Prostate gland (tissue), 2 donors: Measurements from ENCODE around the gene MBD3L5. TPM values are rescaled to one million over a fixed set of nuclear protein-coding genes. Genes with fewer than 3 reads are reported as not detected.

Experiments
- DNase-seq: peaks from one replicate; pipeline ENCODE4 v3.0.0-alpha.2; 2019; ENCODE audit warnings: low spot score
- H3K27ac ChIP-seq, 2 donors: fragments of 200-600 bp; sonication (generic); 2 replicates each; pipeline ENCODE4 v1.5.1; 2017 to 2019
- H3K27me3 ChIP-seq: fragments of 200-600 bp; sonication (generic); replicated peaks from 2 replicates; pipeline ENCODE4 v1.5.1; 2019; ENCODE audit not compliant: insufficient read depth
- H3K36me3 ChIP-seq, 2 donors: fragments of 200-600 bp; sonication (generic); 1 replicate in 1 of 2; 2 replicates in 1 of 2; pipeline versions ENCODE4 v1.5.1 to v1.8.1; 2017 to 2019
- H3K4me1 ChIP-seq: fragments of 200-600 bp; sonication (generic); replicated peaks from 2 replicates; pipeline ENCODE4 v1.5.1; 2019
- H3K4me3 ChIP-seq, 2 donors: fragments of 200-600 bp; sonication (generic); 2 replicates each; pipeline ENCODE4 v1.5.1; 2017 to 2019
- H3K9me3 ChIP-seq: fragments of 200-600 bp; sonication (generic); 2 replicates; pipeline ENCODE4 v1.5.1; 2017
- CTCF ChIP-seq, 4 experiments: fragments of 200-600 bp in 2 of 4; fragments of 450-650 bp in 2 of 4; sonication (generic) in 2 of 4; IDR thresholded peaks; 1 replicate in 3 of 4; 2 replicates in 1 of 4; pipeline ENCODE4 v1.5.1; 2016 to 2019; ENCODE audit warnings: antibody characterized with exemption in 4 of 4, mild to moderate bottlenecking in 2 of 4, moderate library complexity in 2 of 4
- POLR2A ChIP-seq: fragments of 450-650 bp; IDR thresholded peaks from one replicate; pipeline ENCODE4 v1.6.1; 2016; ENCODE audit warnings: antibody characterized with exemption, mild to moderate bottlenecking
- POLR2AphosphoS5 ChIP-seq: sonication (generic); formaldehyde crosslinking; IDR thresholded peaks from one replicate; pipeline ENCODE4 v1.6.1; 2017; ENCODE audit warnings: antibody characterized with exemption
- WGBS: methylation state at CpG from one replicate; pipeline ENCODE4 v1.1.5; 2018; 5-methylcytosine and 5-hydroxymethylcytosine counted together
- intact Hi-C: fragments of 100-400 bp; cut with DNase I; formaldehyde crosslinking; loops from one replicate; pipeline ENCODE4 v1.14.2; 2022
- total RNA-seq, 2 donors: library from RNA; depleted of rRNA; stranded (reverse); fragments of >200 nt; gene quantifications; one replicate each; pipeline ENCODE4 v1.1.0, GENCODE V29; 2016

The MBD3L5 gene
- total RNA-seq, 2 donors from 2014 or later = not detected

GRCh38 chr19:6996810-6997209 is 33.6 kb upstream of the MBD3L5 start:
- intact Hi-C loops = no loop called here
- no peak for DNase-seq
- Histone ChIP-seq H3K36me3 (no peaks in the 10 kb centered on the region), H3K9me3 (no peaks in the 10 kb centered on the region), H3K27me3 (peaks cover 2% of the 10 kb centered on the region), H3K4me1 (no peaks in the 10 kb centered on the region), H3K27ac (no peak overlapping the region), H3K4me3 (no peak overlapping the region)
- no peak for TF ChIP-seq POLR2A
- no peak for TF ChIP-seq POLR2AphosphoS5
- no peak for TF ChIP-seq CTCF (IDR thresholded peaks at IDR 0.05)
- WGBS = 71% methylated on average over 4 of the region's 4 CpGs

GRCh38 chr19:6997679-6998445 is 32.5 kb upstream of the MBD3L5 start:
- DNase-seq = no peak
- WGBS = 86% methylated on average over 15 of the region's 15 CpGs
- Histone ChIP-seq H3K9me3 (no peaks in the 10 kb centered on the region), H3K27me3 (peaks cover 2% of the 10 kb centered on the region), H3K36me3 (no peaks in the 10 kb centered on the region), H3K4me1 (no peaks in the 10 kb centered on the region), H3K27ac (no peak overlapping the region), H3K4me3 (no peak overlapping the region)
- no peak for TF ChIP-seq POLR2A
- intact Hi-C loops = no loop called here

GRCh38 chr19:6999933-7000332 is 30.4 kb upstream of the MBD3L5 start:
- intact Hi-C loops = no loop called here
- WGBS = 79% methylated on average over 7 of the region's 7 CpGs
- Histone ChIP-seq H3K4me1 (no peaks in the 10 kb centered on the region), H3K36me3 (no peaks in the 10 kb centered on the region), H3K4me3 (no peak overlapping the region), H3K27ac (no peak overlapping the region), H3K27me3 (peaks cover 2% of the 10 kb centered on the region), H3K9me3 (no peaks in the 10 kb centered on the region)
- no peak for DNase-seq
- TF ChIP-seq CTCF (IDR thresholded peaks at IDR 0.05) = no peak
- no peak for TF ChIP-seq POLR2A
- TF ChIP-seq POLR2AphosphoS5 = no peak

GRCh38 chr19:7000333-7000732 is 30.0 kb upstream of the MBD3L5 start:
- no peaks in the 10 kb centered on the region for H3K9me3 ChIP-seq
- H3K4me3 ChIP-seq = no peak overlapping the region
- intact Hi-C loops = no loop called here
- H3K27ac ChIP-seq = no peak overlapping the region
- H3K36me3 ChIP-seq = no peaks in the 10 kb centered on the region
- TF ChIP-seq POLR2A (no peak), CTCF (IDR thresholded peaks at IDR 0.05) (no peak), POLR2AphosphoS5 (no peak)
- H3K4me1 ChIP-seq = no peaks in the 10 kb centered on the region
- 68% methylated on average over 3 of the region's 3 CpGs for WGBS
- DNase-seq = no peak
- peaks cover 2% of the 10 kb centered on the region for H3K27me3 ChIP-seq

GRCh38 chr19:7000816-7001215 is 29.6 kb upstream of the MBD3L5 start:
- no peak for TF ChIP-seq POLR2A
- no peak for TF ChIP-seq CTCF (IDR thresholded peaks at IDR 0.05)
- TF ChIP-seq POLR2AphosphoS5 = no peak
- no peak for DNase-seq
- 91% methylated on average over 1 of the region's 1 CpG for WGBS
- H3K4me3 ChIP-seq = no peak overlapping the region
- no peaks in the 10 kb centered on the region for H3K36me3 ChIP-seq
- H3K27me3 ChIP-seq = peaks cover 2% of the 10 kb centered on the region
- no peaks in the 10 kb centered on the region for H3K9me3 ChIP-seq
- no peak overlapping the region for H3K27ac ChIP-seq
- H3K4me1 ChIP-seq = no peaks in the 10 kb centered on the region
- intact Hi-C loops = no loop called here
